ENCODE results near the gene ECE1.
"Not testable (repeated sequence)": the region's sequence is repeated elsewhere in the genome, so short reads cannot be mapped to it uniquely, and the experiment has no call there.

Gene ECE1

GRCh38 chr1:21170837-21171236, 119.4 kb downstream of the ECE1 start:
- H3K27me3 ChIP-seq (ENCODE audit: control insufficient read depth, insufficient read depth, low read length); H3K4me1 ChIP-seq (ENCODE audit: control insufficient read depth, insufficient read depth, low read length); H3K36me3 ChIP-seq (ENCODE audit: control insufficient read depth, insufficient read depth, low read length); H3K4me3 ChIP-seq (ENCODE audit: low read depth, low read length); H3K9ac ChIP-seq (ENCODE audit: low read depth, low read length); H3K9me3 ChIP-seq (ENCODE audit: control insufficient read depth, insufficient read depth, low read length): not testable (repeated sequence)

- H3K36me3 ChIP-seq (ENCODE audit: control insufficient read depth, insufficient read depth, low read length), result no peaks in the 10 kb centered on the region
- H3K4me1 ChIP-seq (ENCODE audit: control insufficient read depth, insufficient read depth, low read length), result no peaks in the 10 kb centered on the region
- no peaks in the 10 kb centered on the region for H3K9me3 ChIP-seq (ENCODE audit: control insufficient read depth, insufficient read depth, low read length)
- no peak overlapping the region for H3K4me3 ChIP-seq (ENCODE audit: low read depth, low read length)
- H3K27me3 ChIP-seq (ENCODE audit: control insufficient read depth, insufficient read depth, low read length), result no peaks in the 10 kb centered on the region
- H3K9ac ChIP-seq (ENCODE audit: low read depth, low read length), result no peak overlapping the region
Measured at GRCh38 chr1:21168444-21168843, 121.8 kb downstream of the ECE1 start.

Data from iPS-15b (cell line).